ENCODE measurements around the gene RETN. TPM values are rescaled to one million over a fixed set of nuclear protein-coding genes. Genes with fewer than 3 reads are reported as not detected.

Gene RETN
- polyA plus RNA-seq, 2 of the 4 experiments (the other 2 are of a cell fraction): not detected

DNA sequence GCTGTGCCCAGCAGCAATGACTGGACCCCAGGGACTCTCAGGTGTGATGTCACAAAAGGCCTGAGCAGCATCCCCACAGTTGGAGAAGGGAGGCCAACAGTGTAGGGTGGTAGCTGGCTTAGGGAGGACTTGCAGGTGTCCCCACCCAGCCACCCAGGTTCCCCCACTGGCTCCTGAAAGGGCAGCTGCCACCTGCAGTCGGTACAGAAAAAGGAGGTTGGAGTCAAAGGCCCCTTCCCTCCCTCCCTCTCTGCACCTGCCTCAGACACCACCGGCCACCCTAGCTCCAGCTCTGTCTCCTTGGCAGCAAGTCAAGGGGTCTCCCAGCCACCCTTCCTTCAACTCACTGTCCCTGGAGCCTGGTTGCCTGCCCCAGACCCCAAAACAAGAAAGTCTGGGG is 35.2 kb upstream of the RETN start, which contains the start of gene PCP2:
Gene PCP2 (minus strand): TSS at position 22 of the 400 bp plus-strand sequence. CDS start 262 bp downstream, outside the sequence.
- CTCF ChIA-PET: interaction anchor here (1.0 to 2.2 kb wide), 2 partner anchors 65 to 166 kb away, joined by 3 to 12 read pairs; no protein-coding TSS in a partner anchor
- ATAC-seq (no peak), FAIRE-seq (no peak), DNase-seq (ENCODE audit: low read depth in 1 of 2, low spot score in 1 of 2) (no peak)
- no peak within 1 kb of the TSS for H3K4me2 ChIP-seq
- H3K4me1 ChIP-seq: peaks cover 7% of the 10 kb centered on the region; the same call in 1 of the 3 replicates
- no peaks in the 10 kb centered on the region for H3K9me3 ChIP-seq
- no peak within 1 kb of the TSS for H3K4me3 ChIP-seq
- POLR2A ChIA-PET: interaction anchor here (2.3 kb wide), 1 partner anchor 9 kb away, joined by 6 read pairs; no protein-coding TSS in a partner anchor
- TF ChIP-seq ZC3H11A (IDR thresholded peaks at IDR 0.05) (no peak), BHLHE40 (IDR thresholded peaks at IDR 0.05; ENCODE audit: low read depth, low read length) (no peak), RCOR1 (IDR thresholded peaks at IDR 0.05; ENCODE audit: low read depth, low read length) (no peak), HOXB5 (CRISPR knock-in tag; IDR thresholded peaks at IDR 0.05) (no peak), ZNF302 (CRISPR knock-in tag; IDR thresholded peaks at IDR 0.05) (no peak), RNF2 (IDR thresholded peaks at IDR 0.05; ENCODE audit: borderline replicate concordance, low read depth) (no peak), CHD4 (IDR thresholded peaks at IDR 0.05; ENCODE audit: borderline replicate concordance) (no peak), CHD2 (IDR thresholded peaks at IDR 0.05; ENCODE audit: low read length, partially characterized antibody) (no peak), CBX2 (IDR thresholded peaks at IDR 0.05; ENCODE audit: borderline replicate concordance, low read depth) (no peak), FOXS1 (CRISPR knock-in tag; IDR thresholded peaks at IDR 0.05) (no peak), CBX8 (IDR thresholded peaks at IDR 0.05) (no peak)
- TF ChIP-seq, protein P1, sequence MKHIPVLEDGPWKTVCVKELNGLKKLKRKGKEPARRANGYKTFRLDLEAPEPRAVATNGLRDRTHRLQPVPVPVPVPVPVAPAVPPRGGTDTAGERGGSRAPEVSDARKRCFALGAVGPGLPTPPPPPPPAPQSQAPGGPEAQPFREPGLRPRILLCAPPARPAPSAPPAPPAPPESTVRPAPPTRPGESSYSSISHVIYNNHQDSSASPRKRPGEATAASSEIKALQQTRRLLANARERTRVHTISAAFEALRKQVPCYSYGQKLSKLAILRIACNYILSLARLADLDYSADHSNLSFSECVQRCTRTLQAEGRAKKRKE (CRISPR knock-in tag; IDR thresholded peaks at IDR 0.05; ENCODE audit: low read depth): no peak
- TF ChIP-seq, protein P2, sequence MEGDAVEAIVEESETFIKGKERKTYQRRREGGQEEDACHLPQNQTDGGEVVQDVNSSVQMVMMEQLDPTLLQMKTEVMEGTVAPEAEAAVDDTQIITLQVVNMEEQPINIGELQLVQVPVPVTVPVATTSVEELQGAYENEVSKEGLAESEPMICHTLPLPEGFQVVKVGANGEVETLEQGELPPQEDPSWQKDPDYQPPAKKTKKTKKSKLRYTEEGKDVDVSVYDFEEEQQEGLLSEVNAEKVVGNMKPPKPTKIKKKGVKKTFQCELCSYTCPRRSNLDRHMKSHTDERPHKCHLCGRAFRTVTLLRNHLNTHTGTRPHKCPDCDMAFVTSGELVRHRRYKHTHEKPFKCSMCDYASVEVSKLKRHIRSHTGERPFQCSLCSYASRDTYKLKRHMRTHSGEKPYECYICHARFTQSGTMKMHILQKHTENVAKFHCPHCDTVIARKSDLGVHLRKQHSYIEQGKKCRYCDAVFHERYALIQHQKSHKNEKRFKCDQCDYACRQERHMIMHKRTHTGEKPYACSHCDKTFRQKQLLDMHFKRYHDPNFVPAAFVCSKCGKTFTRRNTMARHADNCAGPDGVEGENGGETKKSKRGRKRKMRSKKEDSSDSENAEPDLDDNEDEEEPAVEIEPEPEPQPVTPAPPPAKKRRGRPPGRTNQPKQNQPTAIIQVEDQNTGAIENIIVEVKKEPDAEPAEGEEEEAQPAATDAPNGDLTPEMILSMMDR (IDR thresholded peaks at IDR 0.05): no peak
- TF ChIP-seq, protein P3, sequence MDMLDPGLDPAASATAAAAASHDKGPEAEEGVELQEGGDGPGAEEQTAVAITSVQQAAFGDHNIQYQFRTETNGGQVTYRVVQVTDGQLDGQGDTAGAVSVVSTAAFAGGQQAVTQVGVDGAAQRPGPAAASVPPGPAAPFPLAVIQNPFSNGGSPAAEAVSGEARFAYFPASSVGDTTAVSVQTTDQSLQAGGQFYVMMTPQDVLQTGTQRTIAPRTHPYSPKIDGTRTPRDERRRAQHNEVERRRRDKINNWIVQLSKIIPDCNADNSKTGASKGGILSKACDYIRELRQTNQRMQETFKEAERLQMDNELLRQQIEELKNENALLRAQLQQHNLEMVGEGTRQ (IDR thresholded peaks at IDR 0.05): no peak
- TF ChIP-seq, protein P4, sequence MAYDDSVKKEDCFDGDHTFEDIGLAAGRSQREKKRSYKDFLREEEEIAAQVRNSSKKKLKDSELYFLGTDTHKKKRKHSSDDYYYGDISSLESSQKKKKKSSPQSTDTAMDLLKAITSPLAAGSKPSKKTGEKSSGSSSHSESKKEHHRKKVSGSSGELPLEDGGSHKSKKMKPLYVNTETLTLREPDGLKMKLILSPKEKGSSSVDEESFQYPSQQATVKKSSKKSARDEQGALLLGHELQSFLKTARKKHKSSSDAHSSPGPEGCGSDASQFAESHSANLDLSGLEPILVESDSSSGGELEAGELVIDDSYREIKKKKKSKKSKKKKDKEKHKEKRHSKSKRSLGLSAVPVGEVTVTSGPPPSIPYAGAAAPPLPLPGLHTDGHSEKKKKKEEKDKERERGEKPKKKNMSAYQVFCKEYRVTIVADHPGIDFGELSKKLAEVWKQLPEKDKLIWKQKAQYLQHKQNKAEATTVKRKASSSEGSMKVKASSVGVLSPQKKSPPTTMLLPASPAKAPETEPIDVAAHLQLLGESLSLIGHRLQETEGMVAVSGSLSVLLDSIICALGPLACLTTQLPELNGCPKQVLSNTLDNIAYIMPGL (CRISPR knock-in tag; IDR thresholded peaks at IDR 0.05; ENCODE audit: borderline replicate concordance): no peak
- H3K27ac ChIP-seq: no peak within 1 kb of the TSS
- no CpG with 5 or more reads among the region's 2 CpGs for WGBS (ENCODE audit: missing lambda C conversion rate)

DNA sequence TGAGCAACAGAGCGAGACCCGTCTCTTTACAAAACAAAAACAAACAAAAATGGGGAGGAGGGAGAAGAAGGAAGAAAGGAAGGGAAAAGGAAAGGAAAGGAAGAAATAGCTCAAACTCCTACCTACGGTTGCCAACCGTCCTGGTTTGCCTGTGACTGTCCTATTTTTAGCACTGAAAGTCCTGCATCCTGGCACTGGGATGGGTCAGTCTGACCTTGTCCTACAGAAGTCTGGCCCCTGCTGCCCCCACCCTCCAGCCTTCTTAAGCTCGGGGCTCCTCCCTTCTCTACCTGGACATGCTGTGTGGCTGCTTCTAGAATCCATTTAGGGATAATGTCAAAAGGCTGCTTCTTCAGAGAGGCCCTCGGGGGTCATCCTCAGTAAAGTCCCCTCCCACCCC is 33.2 kb upstream of the RETN start:
- no peak overlapping the region for H3K4me3 ChIP-seq
- H3K27ac ChIP-seq: no peak overlapping the region
- CTCF ChIA-PET: no interaction called here
- DNase-seq (ENCODE audit: low read depth in 1 of 2, low spot score in 1 of 2) (no peak), FAIRE-seq (no peak), ATAC-seq (no peak)
- peaks cover 4% of the 10 kb centered on the region; the same call in 1 of the 3 replicates for H3K4me1 ChIP-seq
- POLR2A ChIA-PET: no interaction called here
- H3K9me3 ChIP-seq: no peaks in the 10 kb centered on the region
- TF ChIP-seq RFX5 (IDR thresholded peaks at IDR 0.05) (no peak), POLR2A (IDR thresholded peaks at IDR 0.05; ENCODE audit: low read length) (no peak), CEBPB (IDR thresholded peaks at IDR 0.05) (no peak), KDM5A (IDR thresholded peaks at IDR 0.05) (no peak), HOXB13 (CRISPR knock-in tag; IDR thresholded peaks at IDR 0.05; ENCODE audit: low read depth) (no peak), EHF (CRISPR knock-in tag; IDR thresholded peaks at IDR 0.05) (no peak)
- no peak overlapping the region for H3K4me2 ChIP-seq
- WGBS (ENCODE audit: missing lambda C conversion rate): 43% methylated on average over 6 of the region's 6 CpGs
